ENCODE results near the gene RRN3. TPM values are rescaled to one million over a fixed set of nuclear protein-coding genes. Genes with fewer than 3 reads are reported as not detected.
A peak's percentile ranks its signal among the peaks of the same experiment; 100 is the strongest.
"Not testable (repeated sequence)": the region's sequence is repeated elsewhere in the genome, so short reads cannot be mapped to it uniquely, and the experiment has no call there.

Gene RRN3
- total RNA-seq, 1 experiment from 2014 or later, result 29.9 TPM

DNA sequence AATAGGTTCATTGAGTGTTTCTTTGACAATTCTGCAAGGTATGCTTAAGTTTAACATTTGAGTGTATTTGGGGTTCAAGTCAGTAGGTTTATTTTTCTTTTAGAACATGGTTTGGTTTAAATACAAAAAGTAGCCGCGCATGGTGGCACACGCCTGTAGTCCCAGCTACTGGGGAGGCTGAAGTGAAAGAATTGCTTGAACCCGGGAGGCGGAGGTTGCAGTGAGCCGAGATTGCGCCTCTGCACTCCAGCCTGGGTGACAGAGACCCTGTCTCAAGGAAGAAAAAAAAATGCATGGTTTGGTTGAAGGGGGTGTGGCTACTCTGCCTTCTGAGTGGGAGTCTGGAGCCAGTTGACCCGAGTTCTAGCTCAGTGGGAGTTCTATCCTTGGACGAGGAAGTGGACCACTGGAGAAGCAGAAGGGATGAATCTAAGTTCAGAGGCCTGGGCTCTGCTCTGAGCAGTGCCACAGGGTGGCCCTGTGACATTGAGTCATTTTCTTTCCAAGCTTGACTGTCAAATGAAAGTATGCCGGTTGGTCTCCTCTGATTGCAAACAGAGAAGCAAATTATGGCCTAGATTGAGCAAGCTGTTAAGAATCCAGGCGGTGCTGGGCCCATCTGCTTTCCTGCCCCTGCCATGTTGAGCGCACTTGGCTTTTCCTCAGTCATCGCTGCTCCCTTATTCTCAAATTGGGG is 70.5 kb downstream of the RRN3 start:
- H3K27me3 ChIP-seq (ENCODE audit: low read length); H4K20me1 ChIP-seq (ENCODE audit: low read length); BruUV-seq (replicated peaks); H3F3A ChIP-seq (ENCODE audit: low read length, unreplicated experiment); ATAC-seq; H3K4me1 ChIP-seq (ENCODE audit: insufficient read depth, low read length); H2AFZ ChIP-seq (ENCODE audit: low read length); DNase-seq; H3K4me2 ChIP-seq (ENCODE audit: low read length); H3K79me2 ChIP-seq (ENCODE audit: low read length); POLR2A ChIA-PET (ENCODE audit: unreplicated experiment); H3K9me2 ChIP-seq (replicated peaks; ENCODE audit: low read length); H3K27ac ChIP-seq (ENCODE audit: low read length); H3K4me3 ChIP-seq (ENCODE audit: low read length); intact Hi-C loops (cut with micrococcal nuclease); H3K9me3 ChIP-seq (ENCODE audit: low read length); H3K9ac ChIP-seq (ENCODE audit: low read length): not testable (repeated sequence)
- CTCF ChIA-PET, result interaction anchor here (0.6 kb wide), 1 partner anchor 527 kb away, joined by 5 read pairs; no protein-coding TSS in a partner anchor
- H3K36me3 ChIP-seq (ENCODE audit: low read depth, low read length), result peaks cover 16% of the 10 kb centered on the region

DNA sequence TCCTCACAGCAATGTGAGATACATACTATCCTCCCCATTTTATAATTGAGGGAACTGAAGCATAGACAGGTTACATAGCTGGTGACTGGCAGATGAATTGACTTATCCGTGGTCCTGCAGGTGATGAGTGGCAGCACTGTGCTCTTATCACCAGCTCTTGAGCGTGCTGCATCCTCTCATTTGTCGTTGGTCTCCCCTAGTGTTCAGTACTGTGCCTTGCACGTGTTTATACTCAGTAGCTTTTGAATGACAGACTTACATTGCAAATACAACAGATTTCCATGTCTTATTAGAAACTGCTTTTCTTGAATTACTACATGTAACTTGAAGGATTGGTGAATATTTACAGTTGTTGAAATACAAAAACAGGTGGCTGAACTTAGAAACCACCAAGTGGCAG is 71.9 kb downstream of the RRN3 start:
- H3F3A ChIP-seq (ENCODE audit: low read length, unreplicated experiment); intact Hi-C loops (cut with micrococcal nuclease); H3K9me3 ChIP-seq (ENCODE audit: low read length); H3K4me3 ChIP-seq (ENCODE audit: low read length); H3K9ac ChIP-seq (ENCODE audit: low read length); H3K9me2 ChIP-seq (replicated peaks; ENCODE audit: low read length); H3K27ac ChIP-seq (ENCODE audit: low read length); H3K4me1 ChIP-seq (ENCODE audit: insufficient read depth, low read length); H3K27me3 ChIP-seq (ENCODE audit: low read length); POLR2A ChIA-PET (ENCODE audit: unreplicated experiment); H4K20me1 ChIP-seq (ENCODE audit: low read length); H3K79me2 ChIP-seq (ENCODE audit: low read length); BruUV-seq (replicated peaks); H2AFZ ChIP-seq (ENCODE audit: low read length); H3K4me2 ChIP-seq (ENCODE audit: low read length); CTCF ChIA-PET: not testable (repeated sequence)
- H3K36me3 ChIP-seq (ENCODE audit: low read depth, low read length), result peaks cover 16% of the 10 kb centered on the region
- TF ChIP-seq CTCF (conservative IDR thresholded peaks at IDR 0.05; ENCODE audit: low read depth, low read length), result peak; percentile 53
- ATAC-seq (peak; percentile 59), DNase-seq (peak; percentile 60)

GRCh38 chr16:15021429-15021828 is 72.6 kb downstream of the RRN3 start:
- POLR2A ChIA-PET (ENCODE audit: unreplicated experiment); H2AFZ ChIP-seq (ENCODE audit: low read length); CTCF ChIA-PET; H3K4me3 ChIP-seq (ENCODE audit: low read length); BruUV-seq (replicated peaks); H3K9me3 ChIP-seq (ENCODE audit: low read length); H3K4me2 ChIP-seq (ENCODE audit: low read length); H3K9me2 ChIP-seq (replicated peaks; ENCODE audit: low read length); H3K9ac ChIP-seq (ENCODE audit: low read length); intact Hi-C loops (cut with micrococcal nuclease); H3F3A ChIP-seq (ENCODE audit: low read length, unreplicated experiment); H3K79me2 ChIP-seq (ENCODE audit: low read length); H4K20me1 ChIP-seq (ENCODE audit: low read length); H3K27me3 ChIP-seq (ENCODE audit: low read length); H3K27ac ChIP-seq (ENCODE audit: low read length); H3K4me1 ChIP-seq (ENCODE audit: insufficient read depth, low read length): not testable (repeated sequence)
- peaks cover 19% of the 10 kb centered on the region for H3K36me3 ChIP-seq (ENCODE audit: low read depth, low read length)
- DNase-seq, result peak; percentile 10
- ATAC-seq, result peak; percentile 70

DNA sequence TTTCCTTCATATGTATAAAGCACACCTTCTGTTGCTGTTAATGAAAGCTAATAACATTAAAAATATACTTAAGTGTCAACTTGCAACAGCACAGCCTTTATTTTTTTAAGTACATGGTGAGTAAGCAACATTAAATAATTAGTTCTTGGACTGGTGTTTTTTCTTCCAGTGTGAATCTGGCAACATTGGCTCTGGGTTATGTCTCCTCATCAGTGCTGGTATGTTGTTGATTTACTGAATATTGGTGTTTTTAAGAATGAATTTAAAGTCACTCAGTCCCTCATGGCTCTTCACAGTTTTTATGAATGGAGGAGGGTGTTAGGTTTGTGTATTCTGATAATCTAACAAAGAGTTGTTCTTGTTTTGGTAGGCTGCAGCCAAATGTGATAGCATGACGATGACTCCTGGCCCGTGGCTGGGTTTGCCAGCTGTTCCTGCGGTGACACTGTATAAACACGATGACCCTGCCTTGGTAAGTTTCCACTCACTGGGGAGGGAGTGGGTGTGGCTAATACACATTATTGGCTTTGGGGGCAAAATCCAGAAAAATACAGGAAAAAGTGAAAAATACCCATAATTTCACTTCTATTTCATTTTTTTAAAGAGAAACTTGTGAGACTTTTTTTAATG is 77.0 kb downstream of the RRN3 start:
- H3K27me3 ChIP-seq (ENCODE audit: low read length); H3K4me1 ChIP-seq (ENCODE audit: insufficient read depth, low read length); CTCF ChIA-PET; H3K9ac ChIP-seq (ENCODE audit: low read length); POLR2A ChIA-PET (ENCODE audit: unreplicated experiment); H3F3A ChIP-seq (ENCODE audit: low read length, unreplicated experiment); H3K27ac ChIP-seq (ENCODE audit: low read length); H2AFZ ChIP-seq (ENCODE audit: low read length); H3K79me2 ChIP-seq (ENCODE audit: low read length); H3K9me2 ChIP-seq (replicated peaks; ENCODE audit: low read length); H3K9me3 ChIP-seq (ENCODE audit: low read length); intact Hi-C loops (cut with micrococcal nuclease); H3K4me3 ChIP-seq (ENCODE audit: low read length); H4K20me1 ChIP-seq (ENCODE audit: low read length); H3K4me2 ChIP-seq (ENCODE audit: low read length): not testable (repeated sequence)
- ATAC-seq (peak; percentile 60), DNase-seq (peak; percentile 49)
- peaks cover 10% of the 10 kb centered on the region; the same call in 1 of the 2 replicates for H3K36me3 ChIP-seq (ENCODE audit: low read depth, low read length)
- BruUV-seq (replicated peaks), result TSS peak; percentile 7

DNA sequence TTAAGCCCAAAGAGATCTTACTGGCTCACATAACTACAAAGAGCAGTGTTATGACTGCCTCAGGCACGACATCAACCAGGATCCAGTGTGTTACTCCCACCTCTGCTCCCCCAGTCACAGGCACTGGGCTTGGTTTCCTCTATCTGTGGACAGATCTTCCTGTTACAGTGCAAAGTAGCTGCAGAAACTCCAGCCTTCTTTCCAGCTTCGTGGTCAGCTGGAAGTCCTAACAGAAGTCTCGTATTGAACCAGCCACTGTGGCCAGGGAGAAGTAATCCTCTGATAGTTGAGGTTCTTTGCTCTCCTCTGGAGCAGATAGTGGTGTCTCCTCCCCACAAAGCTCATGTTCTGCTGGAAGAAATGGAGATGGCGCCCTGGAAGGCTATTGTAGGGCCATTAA is 77.7 kb downstream of the RRN3 start:
- H3F3A ChIP-seq (ENCODE audit: low read length, unreplicated experiment); BruUV-seq (replicated peaks); H3K27me3 ChIP-seq (ENCODE audit: low read length); H3K4me1 ChIP-seq (ENCODE audit: insufficient read depth, low read length); H4K20me1 ChIP-seq (ENCODE audit: low read length); H3K9me2 ChIP-seq (replicated peaks; ENCODE audit: low read length); H3K36me3 ChIP-seq (ENCODE audit: low read depth, low read length); CTCF ChIA-PET; H3K9me3 ChIP-seq (ENCODE audit: low read length); POLR2A ChIA-PET (ENCODE audit: unreplicated experiment); H3K27ac ChIP-seq (ENCODE audit: low read length); H2AFZ ChIP-seq (ENCODE audit: low read length); H3K9ac ChIP-seq (ENCODE audit: low read length); H3K4me2 ChIP-seq (ENCODE audit: low read length); intact Hi-C loops (cut with micrococcal nuclease); DNase-seq; H3K4me3 ChIP-seq (ENCODE audit: low read length); H3K79me2 ChIP-seq (ENCODE audit: low read length): not testable (repeated sequence)
- ATAC-seq, result 0 out of 2 replicates have a peak, but pooled peaks have one; percentile 17

DNA sequence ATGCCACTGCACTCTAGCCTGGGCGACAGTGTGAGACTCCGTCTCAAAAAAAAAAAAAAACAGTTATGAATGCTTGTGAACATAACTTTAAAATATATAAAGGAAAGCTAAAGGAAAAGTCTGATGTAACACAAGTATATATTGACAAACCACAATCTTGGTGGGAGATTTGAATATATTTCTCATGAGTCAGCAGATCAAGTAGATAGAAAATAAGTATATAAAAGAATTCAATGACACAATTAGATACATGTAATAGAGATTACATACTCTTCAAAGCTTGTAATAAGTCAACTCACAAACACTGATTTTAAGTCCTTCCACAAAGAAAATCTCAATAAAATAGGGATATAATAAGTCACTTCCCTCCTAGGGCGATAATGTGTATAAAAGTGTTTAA is 78.4 kb downstream of the RRN3 start:
- intact Hi-C loops (cut with micrococcal nuclease); H3K9me2 ChIP-seq (replicated peaks; ENCODE audit: low read length); H3K9ac ChIP-seq (ENCODE audit: low read length); H3K4me2 ChIP-seq (ENCODE audit: low read length); POLR2A ChIA-PET (ENCODE audit: unreplicated experiment); H2AFZ ChIP-seq (ENCODE audit: low read length); H3K79me2 ChIP-seq (ENCODE audit: low read length); ATAC-seq; H3K36me3 ChIP-seq (ENCODE audit: low read depth, low read length); BruUV-seq (replicated peaks); H3F3A ChIP-seq (ENCODE audit: low read length, unreplicated experiment); H3K27me3 ChIP-seq (ENCODE audit: low read length); CTCF ChIA-PET; H4K20me1 ChIP-seq (ENCODE audit: low read length); H3K4me1 ChIP-seq (ENCODE audit: insufficient read depth, low read length); H3K4me3 ChIP-seq (ENCODE audit: low read length); H3K27ac ChIP-seq (ENCODE audit: low read length); DNase-seq; H3K9me3 ChIP-seq (ENCODE audit: low read length): not testable (repeated sequence)

Measured in PC-3 (cell line).